Measurements from ENCODE around the gene ZNF212. TPM values are rescaled to one million over a fixed set of nuclear protein-coding genes. Genes with fewer than 3 reads are reported as not detected.

ZNF212 gene
- total RNA-seq, 1 experiment from 2014 or later = 18.6 TPM

DNA sequence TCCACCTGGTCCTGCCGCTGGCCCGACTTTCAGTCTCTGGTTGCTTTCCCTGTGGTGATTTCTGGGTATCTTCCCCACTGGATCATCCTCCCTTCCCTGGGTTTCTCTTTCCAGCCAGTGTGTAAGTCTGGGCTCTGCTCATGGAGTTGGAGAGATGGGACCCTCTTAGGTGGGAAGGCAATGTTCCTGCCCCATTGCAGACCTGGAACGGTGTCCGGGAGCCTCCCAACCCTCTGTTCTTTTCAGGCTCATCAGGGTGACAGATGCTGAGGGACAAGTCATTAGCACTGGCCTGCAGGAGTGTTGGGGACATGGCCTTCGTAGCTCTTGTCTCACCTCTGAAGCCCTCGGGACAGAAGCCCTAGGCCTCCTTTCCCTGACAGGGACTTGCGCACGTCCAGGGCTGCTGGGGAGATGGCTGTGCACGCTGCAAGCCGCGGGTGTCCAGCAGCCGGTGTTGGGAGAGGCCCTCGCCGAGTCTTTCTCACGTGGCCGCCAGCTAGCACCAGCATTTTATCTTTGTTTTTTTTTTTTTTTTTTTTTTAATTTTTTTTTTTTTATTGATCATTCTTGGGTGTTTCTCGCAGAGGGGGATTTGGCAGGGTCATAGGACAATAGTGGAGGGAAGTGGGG, 39.8 kb downstream of the ZNF212 start:
- CTCF ChIA-PET = no interaction called here
- peaks cover 5% of the 10 kb centered on the region for H3K36me3 ChIP-seq (ENCODE audit: control insufficient read depth, insufficient read depth, low read length)

GRCh38 chr7:149280151-149280550, 40.7 kb downstream of the ZNF212 start:
- peaks cover 5% of the 10 kb centered on the region for H3K36me3 ChIP-seq (ENCODE audit: control insufficient read depth, insufficient read depth, low read length)
- no peak for DNase-seq
- Mint-ChIP-seq H3K9me3 (ENCODE audit: unreplicated experiment) (no peaks in the 10 kb centered on the region), H3K27ac (ENCODE audit: unreplicated experiment) (no peak overlapping the region), H3K4me3 (ENCODE audit: unreplicated experiment) (no peak overlapping the region), H3K27me3 (ENCODE audit: insufficient read depth, unreplicated experiment) (no peaks in the 10 kb centered on the region), H3K36me3 (ENCODE audit: insufficient read depth, unreplicated experiment) (peaks cover 70% of the 10 kb centered on the region), H3K4me1 (ENCODE audit: low read depth, unreplicated experiment) (no peaks in the 10 kb centered on the region)
- no peaks in the 10 kb centered on the region for H3K9me3 ChIP-seq
- CTCF ChIA-PET = no interaction called here
- no peaks in the 10 kb centered on the region for H3K4me1 ChIP-seq
- POLR2A ChIA-PET = no interaction called here
- H3K27me3 ChIP-seq (replicated peaks; ENCODE audit: control insufficient read depth, insufficient read depth, low read length) = no peaks in the 10 kb centered on the region
- intact Hi-C loops (cut with micrococcal nuclease; ENCODE audit: unreplicated experiment) = no loop called here
- TF ChIP-seq, protein P1, sequence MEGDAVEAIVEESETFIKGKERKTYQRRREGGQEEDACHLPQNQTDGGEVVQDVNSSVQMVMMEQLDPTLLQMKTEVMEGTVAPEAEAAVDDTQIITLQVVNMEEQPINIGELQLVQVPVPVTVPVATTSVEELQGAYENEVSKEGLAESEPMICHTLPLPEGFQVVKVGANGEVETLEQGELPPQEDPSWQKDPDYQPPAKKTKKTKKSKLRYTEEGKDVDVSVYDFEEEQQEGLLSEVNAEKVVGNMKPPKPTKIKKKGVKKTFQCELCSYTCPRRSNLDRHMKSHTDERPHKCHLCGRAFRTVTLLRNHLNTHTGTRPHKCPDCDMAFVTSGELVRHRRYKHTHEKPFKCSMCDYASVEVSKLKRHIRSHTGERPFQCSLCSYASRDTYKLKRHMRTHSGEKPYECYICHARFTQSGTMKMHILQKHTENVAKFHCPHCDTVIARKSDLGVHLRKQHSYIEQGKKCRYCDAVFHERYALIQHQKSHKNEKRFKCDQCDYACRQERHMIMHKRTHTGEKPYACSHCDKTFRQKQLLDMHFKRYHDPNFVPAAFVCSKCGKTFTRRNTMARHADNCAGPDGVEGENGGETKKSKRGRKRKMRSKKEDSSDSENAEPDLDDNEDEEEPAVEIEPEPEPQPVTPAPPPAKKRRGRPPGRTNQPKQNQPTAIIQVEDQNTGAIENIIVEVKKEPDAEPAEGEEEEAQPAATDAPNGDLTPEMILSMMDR (IDR thresholded peaks at IDR 0.05; ENCODE audit: insufficient read depth in 1 of 2, low read depth in 1 of 2, low read length in 1 of 2, severe bottlenecking in 1 of 2, unreplicated experiment in 1 of 2) = no peak
- H3K4me3 ChIP-seq (ENCODE audit: low read depth, low read length) = no peak overlapping the region
- BruUV-seq (replicated peaks) = no TSS peak

More for the DNA sequence above, 39.8 kb downstream of the ZNF212 start:
- Histone ChIP-seq H3K9me3 (no peaks in the 10 kb centered on the region), H3K4me1 (no peaks in the 10 kb centered on the region), H3K27me3 (replicated peaks; ENCODE audit: control insufficient read depth, insufficient read depth, low read length) (no peaks in the 10 kb centered on the region), H3K4me3 (ENCODE audit: low read depth, low read length) (no peak overlapping the region)
- no peak overlapping the region for H3K4me3 Mint-ChIP-seq (ENCODE audit: unreplicated experiment)
- H3K36me3 Mint-ChIP-seq (ENCODE audit: insufficient read depth, unreplicated experiment) = peaks cover 72% of the 10 kb centered on the region
- TF ChIP-seq, protein P1 (IDR thresholded peaks at IDR 0.05; ENCODE audit: insufficient read depth in 1 of 2, low read depth in 1 of 2, low read length in 1 of 2, severe bottlenecking in 1 of 2, unreplicated experiment in 1 of 2) = no peak
- H3K27me3 Mint-ChIP-seq (ENCODE audit: insufficient read depth, unreplicated experiment) = no peaks in the 10 kb centered on the region
- H3K9me3 Mint-ChIP-seq (ENCODE audit: unreplicated experiment) = no peaks in the 10 kb centered on the region
- intact Hi-C loops (cut with micrococcal nuclease; ENCODE audit: unreplicated experiment) = no loop called here
- no peaks in the 10 kb centered on the region for H3K4me1 Mint-ChIP-seq (ENCODE audit: low read depth, unreplicated experiment)
- no TSS peak for BruUV-seq (replicated peaks)
- POLR2A ChIA-PET = no interaction called here
- DNase-seq = no peak
- H3K27ac Mint-ChIP-seq (ENCODE audit: unreplicated experiment) = no peak overlapping the region

DNA sequence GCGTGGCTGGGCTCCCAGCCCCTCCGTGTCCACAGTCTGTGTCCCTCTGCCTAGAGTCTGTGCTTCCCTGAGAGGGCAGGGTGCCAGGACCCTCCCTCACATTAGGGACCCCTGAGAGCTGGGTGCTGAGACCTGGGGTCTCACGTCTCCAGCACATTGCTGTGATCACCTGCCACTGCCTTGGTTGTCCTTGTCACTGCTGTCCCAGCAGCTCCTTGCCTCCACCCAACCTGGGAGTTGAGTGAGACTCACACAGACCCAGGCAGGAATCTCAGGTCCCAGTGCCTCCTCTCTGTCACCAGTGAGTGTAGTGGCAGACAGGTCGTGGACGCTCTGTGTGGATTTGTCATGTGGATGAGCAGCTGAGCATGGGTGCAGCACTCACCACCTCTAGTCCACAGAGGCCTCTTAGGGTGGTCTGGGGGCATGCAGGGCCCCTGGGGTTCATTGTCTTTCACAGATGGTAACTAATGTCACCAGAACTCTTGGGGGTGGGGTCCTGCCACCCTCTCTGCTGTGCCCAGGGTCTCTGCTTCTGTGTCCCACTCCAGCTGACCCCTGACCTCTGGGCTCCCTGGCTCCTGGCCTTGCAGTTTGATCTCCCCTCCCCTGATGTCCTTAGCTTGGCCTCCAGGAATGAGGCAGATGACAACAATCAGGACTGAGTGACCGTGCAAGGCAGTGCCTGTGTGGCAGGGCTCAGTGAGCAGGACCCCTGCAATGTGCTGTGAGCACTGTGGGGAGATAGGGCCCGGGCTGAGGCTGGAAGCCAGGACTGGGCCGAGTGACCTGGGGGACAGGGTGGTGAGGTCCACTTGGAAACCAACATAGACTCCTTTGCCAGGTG, 41.4 kb downstream of the ZNF212 start:
- Mint-ChIP-seq H3K36me3 (ENCODE audit: insufficient read depth, unreplicated experiment) (peaks cover 70% of the 10 kb centered on the region), H3K4me1 (ENCODE audit: low read depth, unreplicated experiment) (peaks cover 6% of the 10 kb centered on the region), H3K27ac (ENCODE audit: unreplicated experiment) (no peak overlapping the region), H3K9me3 (ENCODE audit: unreplicated experiment) (no peaks in the 10 kb centered on the region), H3K27me3 (ENCODE audit: insufficient read depth, unreplicated experiment) (no peaks in the 10 kb centered on the region), H3K4me3 (ENCODE audit: unreplicated experiment) (no peak overlapping the region)
- no TSS peak for BruUV-seq (replicated peaks)
- DNase-seq = no peak
- ChIA-PET POLR2A (no interaction called here), CTCF (interaction anchor here (0.6 kb wide), 1 partner anchor 20 kb away, joined by 4 read pairs; no protein-coding TSS in a partner anchor)
- intact Hi-C loops (cut with micrococcal nuclease; ENCODE audit: unreplicated experiment) = no loop called here
- H3K4me1 ChIP-seq = no peaks in the 10 kb centered on the region
- TF ChIP-seq, protein P1 (IDR thresholded peaks at IDR 0.05; ENCODE audit: insufficient read depth in 1 of 2, low read depth in 1 of 2, low read length in 1 of 2, severe bottlenecking in 1 of 2, unreplicated experiment in 1 of 2) = no peak
- H3K27me3 ChIP-seq (replicated peaks; ENCODE audit: control insufficient read depth, insufficient read depth, low read length) = no peaks in the 10 kb centered on the region
- H3K36me3 ChIP-seq (ENCODE audit: control insufficient read depth, insufficient read depth, low read length) = peaks cover 4% of the 10 kb centered on the region
- no peak overlapping the region for H3K4me3 ChIP-seq (ENCODE audit: low read depth, low read length)
- H3K9me3 ChIP-seq = no peaks in the 10 kb centered on the region
